HepG2 (cell line): ENCODE results near the gene LEAP2. TPM values are rescaled to one million over a fixed set of nuclear protein-coding genes. Genes with fewer than 3 reads are reported as not detected.

Experiments
- DPF2 ChIP-seq: sonication (generic); formaldehyde crosslinking; IDR thresholded peaks from 2 replicates; pipeline ENCODE4 v1.4.0; 2020; ENCODE audit warnings: mild to moderate bottlenecking, low read depth, missing genetic modification reagents, borderline replicate concordance
- EHMT2 ChIP-seq: fragments of 200-600 bp; sonication (generic); IDR thresholded peaks from 2 replicates; pipeline ENCODE4 v1.7.0; 2017; ENCODE audit warnings: antibody characterized with exemption, low read depth, low read length, borderline replicate concordance
- HDAC6 ChIP-seq: fragments of 200-600 bp; sonication (generic); IDR thresholded peaks from 2 replicates; pipeline ENCODE4 v1.7.0; 2017; ENCODE audit warnings: mild to moderate bottlenecking, antibody characterized with exemption, low read length, low read depth
- JDP2 ChIP-seq: sonication (generic); formaldehyde crosslinking; IDR thresholded peaks from 2 replicates; pipeline ENCODE4 v1.8.1; 2022; ENCODE audit warnings: missing genetic modification reagents, borderline replicate concordance
- KMT2A ChIP-seq: sonication (generic); formaldehyde crosslinking; IDR thresholded peaks from 2 replicates; pipeline ENCODE4 v1.4.0; 2020; ENCODE audit warnings: missing genetic modification reagents
- NFAT5 ChIP-seq: sonication (generic); formaldehyde crosslinking; IDR thresholded peaks from 2 replicates; pipeline ENCODE4 v1.4.0; 2020; ENCODE audit warnings: missing genetic modification reagents
- ONECUT2 ChIP-seq: sonication (generic); formaldehyde crosslinking; IDR thresholded peaks from 2 replicates; pipeline ENCODE4 v1.4.0; 2020; ENCODE audit warnings: missing genetic modification reagents
- PHF21A ChIP-seq: sonication (generic); formaldehyde crosslinking; IDR thresholded peaks from 2 replicates; pipeline ENCODE4 v1.5.0; 2020; ENCODE audit warnings: mild to moderate bottlenecking, missing genetic modification reagents
- RAD51 ChIP-seq: fragments of 450-650 bp; IDR thresholded peaks from 2 replicates; pipeline ENCODE4 v1.6.1; 2016; ENCODE audit warnings: borderline replicate concordance
- YEATS2 ChIP-seq: sonication (generic); formaldehyde crosslinking; IDR thresholded peaks from 2 replicates; pipeline ENCODE4 v1.4.0; 2020; ENCODE audit warnings: missing genetic modification reagents, borderline replicate concordance
- ZFP37 ChIP-seq: sonication (generic); formaldehyde crosslinking; IDR thresholded peaks from 2 replicates; pipeline ENCODE4 v1.4.0; 2020; ENCODE audit warnings: missing genetic modification reagents, borderline replicate concordance
- ZNF230 ChIP-seq: sonication (generic); formaldehyde crosslinking; IDR thresholded peaks from 2 replicates; pipeline ENCODE4 v1.4.0; 2020; ENCODE audit warnings: mild to moderate bottlenecking, missing genetic modification reagents
- ZNF232 ChIP-seq: sonication (generic); formaldehyde crosslinking; IDR thresholded peaks from 2 replicates; pipeline ENCODE4 v1.4.0; 2020; ENCODE audit warnings: missing genetic modification reagents, borderline replicate concordance
- ZNF235 ChIP-seq: sonication (generic); formaldehyde crosslinking; IDR thresholded peaks from 2 replicates; pipeline ENCODE4 v1.8.1; 2023; ENCODE audit warnings: mild to moderate bottlenecking, missing genetic modification reagents, borderline replicate concordance
- ZNF33A ChIP-seq: sonication (generic); formaldehyde crosslinking; IDR thresholded peaks from 2 replicates; pipeline ENCODE4 v1.5.1; 2020; ENCODE audit warnings: missing genetic modification reagents, mild to moderate bottlenecking, moderate library complexity, borderline replicate concordance
- ZNF510 ChIP-seq: sonication (generic); formaldehyde crosslinking; IDR thresholded peaks from 2 replicates; pipeline ENCODE4 v1.4.0; 2020; ENCODE audit warnings: low read depth, mild to moderate bottlenecking, missing genetic modification reagents
- ZNF710 ChIP-seq: sonication (generic); formaldehyde crosslinking; IDR thresholded peaks from 2 replicates; pipeline ENCODE4 v1.5.0; 2020; ENCODE audit warnings: mild to moderate bottlenecking, missing genetic modification reagents, borderline replicate concordance
- ZNF784 ChIP-seq: sonication (generic); formaldehyde crosslinking; IDR thresholded peaks from 2 replicates; pipeline ENCODE4 v1.5.1; 2020; ENCODE audit warnings: missing genetic modification reagents, mild to moderate bottlenecking, borderline replicate concordance
- ZSCAN25 ChIP-seq: sonication (generic); formaldehyde crosslinking; IDR thresholded peaks from 2 replicates; pipeline ENCODE4 v1.8.0; 2022; ENCODE audit warnings: mild to moderate bottlenecking, missing genetic modification reagents
- polyA plus RNA-seq, 8 experiments: library from polyadenylated mRNA; depleted of rRNA in 3 of 8; stranded (reverse) in 7 of 8; unstranded in 1 of 8; fragments of >200 nt; fragmentation: Illumina TruSeq in 4 of 8; extraction: Trizol in 4 of 8; gene quantifications; 2 replicates each; pipeline versions ENCODE4 v1.2.1 to v1.2.3, GENCODE V29; 2011 to 2016; ENCODE audit warnings: low read depth in 4 of 8, missing spikeins in 1 of 8, mixed read lengths in 1 of 8; ENCODE audit not compliant: insufficient read depth in 1 of 8
- total RNA-seq, 5 experiments: library from RNA; depleted of rRNA; stranded (reverse); fragments of >200 nt; fragmentation: Illumina TruSeq; extraction: Trizol; gene quantifications; 2 replicates each; pipeline ENCODE4 v1.2.3, GENCODE V29; 2016; ENCODE audit warnings: low read depth in 1 of 5

LEAP2 gene
- total and polyA plus RNA-seq, 2 of the 13 experiments (the other 11 are each of a cell fraction or from before 2014, with no cell fraction given): 23.9 to 51.9 TPM

- TF ChIP-seq ZNF235 (CRISPR knock-in tag) (no peak), ZFP37 (CRISPR knock-in tag) (no peak), ZNF784 (CRISPR knock-in tag) (0 out of 2 replicates have a peak, but pooled peaks have one; percentile 18), ONECUT2 (CRISPR knock-in tag) (no peak), ZNF230 (no peak), PHF21A (CRISPR knock-in tag) (peak; percentile 91), RAD51 (no peak), ZNF33A (CRISPR knock-in tag) (no peak), ZNF510 (CRISPR knock-in tag) (0 out of 2 replicates have a peak, but pooled peaks have one; percentile 48), KMT2A (CRISPR knock-in tag) (no peak), EHMT2 (peak; percentile 14; the same call in 1 of the 2 replicates), DPF2 (CRISPR knock-in tag) (peak; percentile 66; the same call in 1 of the 2 replicates), ZSCAN25 (no peak), ZNF232 (CRISPR knock-in tag) (no peak), JDP2 (CRISPR knock-in tag) (no peak), HDAC6 (no peak), YEATS2 (CRISPR knock-in tag) (no peak), NFAT5 (CRISPR knock-in tag) (no peak), ZNF710 (CRISPR knock-in tag) (peak; percentile 80; the same call in 1 of the 2 replicates)
Measured at GRCh38 chr5:132839426-132840301, 33.8 kb upstream of the LEAP2 start (continued).
